BE2C (cell line): ENCODE measurements around the gene TMEM14C.
A peak's percentile ranks its signal among the peaks of the same experiment; 100 is the strongest.

Experiments used
- DNase-seq: peaks from one replicate; pipeline ENCODE4 v3.0.0-alpha.2; 2020
- H3K27me3 ChIP-seq: fragments of 250-450 bp; sonication (Bioruptor Pico); 2 replicates; pipeline ENCODE4 v1.5.1; 2020; ENCODE audit warnings: mild to moderate bottlenecking
- H3K36me3 ChIP-seq: fragments of 250-450 bp; sonication (Bioruptor Pico); 2 replicates; pipeline ENCODE4 v1.5.1; 2020; ENCODE audit warnings: mild to moderate bottlenecking
- H3K4me1 ChIP-seq: fragments of 250-450 bp; sonication (Bioruptor Pico); 2 replicates; pipeline ENCODE4 v1.5.1; 2020
- H3K4me3 ChIP-seq: 2 replicates; pipeline ENCODE4 v1.5.1; 2011; ENCODE audit warnings: low read depth, low read length
- H3K9me3 ChIP-seq: fragments of 250-450 bp; sonication (Bioruptor Pico); 2 replicates; pipeline ENCODE4 v1.5.1; 2020
- TF ChIP-seq, protein P1 (sequence below): IDR thresholded peaks from 2 replicates; pipeline ENCODE4 v1.5.1; 2012; ENCODE audit warnings: mild to moderate bottlenecking, low read depth, low read length

The TMEM14C gene

DNA sequence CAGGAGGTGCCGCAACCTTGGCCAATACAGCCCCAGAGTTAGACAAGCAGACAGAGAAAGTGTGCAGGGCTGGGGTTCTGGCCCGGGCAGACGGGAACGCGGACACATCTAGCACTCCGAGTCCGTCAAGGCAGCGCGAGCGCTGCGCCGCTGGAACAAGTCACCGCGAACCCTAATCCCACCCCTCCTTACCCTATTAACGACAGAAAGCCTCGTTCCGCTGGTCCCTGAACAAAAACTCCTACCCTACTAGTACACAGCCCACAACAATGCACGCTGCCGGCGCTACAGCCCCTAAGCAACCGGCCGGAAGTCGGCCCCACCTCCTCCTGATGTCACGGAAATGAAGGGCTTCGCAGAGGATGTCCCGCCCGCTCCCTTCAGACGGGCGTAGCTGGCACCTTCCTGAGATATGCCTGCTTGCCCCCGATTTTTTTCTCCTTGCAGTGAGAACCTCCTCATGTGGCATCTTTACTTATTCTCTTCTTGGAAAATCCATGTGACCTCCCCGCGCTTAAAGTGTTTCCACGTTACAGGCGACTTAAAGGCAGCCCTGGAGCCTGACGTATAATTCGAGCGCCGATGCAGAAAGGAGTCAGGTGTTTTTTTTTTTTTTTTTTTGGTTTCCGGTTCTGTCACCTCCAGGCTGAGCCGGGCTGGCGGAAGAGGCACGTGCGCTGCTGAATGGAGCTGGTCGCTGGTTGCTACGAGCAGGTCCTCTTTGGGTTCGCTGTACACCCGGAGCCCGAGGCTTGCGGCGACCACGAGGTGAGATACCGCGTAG, 28.4 kb upstream of the TMEM14C start, which contains the start of the genes C6orf52 and PAK1IP1:
C6orf52 (minus strand) TSS at position 315 of the 784 bp plus-strand sequence. CDS start 7,066 bp downstream, outside the sequence.
PAK1IP1 (plus strand) TSS at position 671 of the 784 bp plus-strand sequence; CDS start at position 685, 14 bp downstream.
- TF ChIP-seq, protein P1, sequence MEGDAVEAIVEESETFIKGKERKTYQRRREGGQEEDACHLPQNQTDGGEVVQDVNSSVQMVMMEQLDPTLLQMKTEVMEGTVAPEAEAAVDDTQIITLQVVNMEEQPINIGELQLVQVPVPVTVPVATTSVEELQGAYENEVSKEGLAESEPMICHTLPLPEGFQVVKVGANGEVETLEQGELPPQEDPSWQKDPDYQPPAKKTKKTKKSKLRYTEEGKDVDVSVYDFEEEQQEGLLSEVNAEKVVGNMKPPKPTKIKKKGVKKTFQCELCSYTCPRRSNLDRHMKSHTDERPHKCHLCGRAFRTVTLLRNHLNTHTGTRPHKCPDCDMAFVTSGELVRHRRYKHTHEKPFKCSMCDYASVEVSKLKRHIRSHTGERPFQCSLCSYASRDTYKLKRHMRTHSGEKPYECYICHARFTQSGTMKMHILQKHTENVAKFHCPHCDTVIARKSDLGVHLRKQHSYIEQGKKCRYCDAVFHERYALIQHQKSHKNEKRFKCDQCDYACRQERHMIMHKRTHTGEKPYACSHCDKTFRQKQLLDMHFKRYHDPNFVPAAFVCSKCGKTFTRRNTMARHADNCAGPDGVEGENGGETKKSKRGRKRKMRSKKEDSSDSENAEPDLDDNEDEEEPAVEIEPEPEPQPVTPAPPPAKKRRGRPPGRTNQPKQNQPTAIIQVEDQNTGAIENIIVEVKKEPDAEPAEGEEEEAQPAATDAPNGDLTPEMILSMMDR, result no peak
- DNase-seq, result peak; percentile 91
- Histone ChIP-seq H3K36me3 (peaks cover 8% of the 10 kb centered on the region), H3K4me1 (no peaks in the 10 kb centered on the region), H3K27me3 (no peaks in the 10 kb centered on the region), H3K9me3 (no peaks in the 10 kb centered on the region), H3K4me3 (peak within 1 kb of the TSS; percentile 99)

- peak overlapping the region; percentile 99 for H3K4me3 ChIP-seq
- no peaks in the 10 kb centered on the region for H3K9me3 ChIP-seq
- TF ChIP-seq, protein P1, result no peak
- peaks cover 15% of the 10 kb centered on the region for H3K36me3 ChIP-seq
- H3K27me3 ChIP-seq, result no peaks in the 10 kb centered on the region
- H3K4me1 ChIP-seq, result no peaks in the 10 kb centered on the region
- no peak for DNase-seq
These were observed 27.7 kb upstream of the TMEM14C start for GRCh38 chr6:10695086-10695657.

DNA sequence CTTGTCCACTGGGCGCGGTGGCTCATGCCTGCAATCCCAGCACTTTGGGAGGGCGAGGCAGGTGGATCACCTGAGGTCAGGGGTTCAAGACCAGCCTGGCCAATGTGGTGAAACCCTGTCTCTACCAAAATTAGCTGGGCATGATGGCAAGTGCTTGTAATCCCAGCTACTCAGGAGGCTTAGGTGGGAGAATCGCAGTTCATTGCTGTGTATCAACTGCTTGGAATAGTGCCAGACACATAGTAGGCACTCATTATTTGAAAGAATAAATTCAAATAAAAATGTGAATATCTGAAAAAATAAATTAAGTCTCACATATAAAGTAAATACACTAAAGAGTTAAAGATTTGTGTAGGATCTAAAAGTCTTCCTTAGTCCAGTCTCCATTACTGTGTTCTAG, 26.2 kb upstream of the TMEM14C start:
- TF ChIP-seq, protein P1, result no peak
- no peaks in the 10 kb centered on the region for H3K27me3 ChIP-seq
- no peak for DNase-seq
- H3K9me3 ChIP-seq, result no peaks in the 10 kb centered on the region
- H3K36me3 ChIP-seq, result peaks cover 30% of the 10 kb centered on the region
- H3K4me3 ChIP-seq, result no peak overlapping the region; the same call in 1 of the 2 replicates
- no peaks in the 10 kb centered on the region for H3K4me1 ChIP-seq

GRCh38 chr6:10713962-10714361, 8.9 kb upstream of the TMEM14C start:
- Histone ChIP-seq H3K4me3 (no peak overlapping the region), H3K4me1 (no peaks in the 10 kb centered on the region), H3K9me3 (no peaks in the 10 kb centered on the region; the same call in 1 of the 2 replicates), H3K36me3 (peaks cover 9% of the 10 kb centered on the region), H3K27me3 (no peaks in the 10 kb centered on the region)
- TF ChIP-seq, protein P1, result no peak
- DNase-seq, result no peak

DNA sequence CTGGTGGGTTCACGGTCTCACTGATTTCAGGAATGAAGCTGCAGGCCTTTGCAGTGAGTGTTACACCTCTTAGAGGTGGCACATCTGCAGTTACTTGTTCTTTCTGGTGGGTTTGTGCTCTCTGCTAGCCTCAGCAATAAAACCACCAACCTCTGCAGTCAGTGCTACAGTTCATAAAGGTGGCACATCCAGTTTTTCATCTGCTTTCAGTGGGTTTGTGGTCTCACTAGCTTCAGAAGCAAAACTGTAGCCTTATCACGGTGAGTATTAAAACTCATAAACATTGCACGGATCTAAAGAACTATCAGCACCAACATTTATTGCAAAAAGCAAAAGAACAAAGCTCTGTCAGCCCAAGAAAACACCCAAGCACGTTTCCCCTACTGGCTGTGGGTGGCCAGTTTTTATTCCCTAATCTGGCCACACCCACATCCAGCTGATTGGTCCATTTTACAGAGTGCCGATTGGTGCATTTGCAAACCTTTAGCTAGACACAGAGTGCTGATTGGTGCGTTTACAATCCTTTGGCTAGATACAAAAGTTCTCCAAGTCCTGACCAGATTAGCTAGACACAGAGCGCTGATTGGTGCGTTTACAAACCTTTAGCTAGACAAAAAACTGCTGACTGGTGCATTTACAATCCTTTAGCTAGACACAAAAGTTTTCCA, 3.4 kb upstream of the TMEM14C start:
- H3K36me3 ChIP-seq, result no peaks in the 10 kb centered on the region
- no peaks in the 10 kb centered on the region for H3K27me3 ChIP-seq
- DNase-seq, result peak; percentile 15
- H3K4me1 ChIP-seq, result peaks cover 7% of the 10 kb centered on the region
- TF ChIP-seq, protein P1, result no peak
- no peaks in the 10 kb centered on the region; the same call in 1 of the 2 replicates for H3K9me3 ChIP-seq
- peak overlapping the region; percentile 60 for H3K4me3 ChIP-seq
